ENCODE results near the gene C2orf80.
"Not testable (repeated sequence)": the region's sequence is repeated elsewhere in the genome, so short reads cannot be mapped to it uniquely, and the experiment has no call there.

Gene C2orf80

GRCh38 chr2:208135794-208136715 lies 53.8 kb downstream of the C2orf80 start:
- DNase-seq (ENCODE audit: low read depth, low spot score): no peak

- DNase-seq (ENCODE audit: low read depth, low spot score): no peak
Observed at GRCh38 chr2:208134928-208135586, 54.8 kb downstream of the C2orf80 start.

GRCh38 chr2:208130712-208131110 lies 59.1 kb downstream of the C2orf80 start:
- DNase-seq (ENCODE audit: low read depth, low spot score): no peak

DNA sequence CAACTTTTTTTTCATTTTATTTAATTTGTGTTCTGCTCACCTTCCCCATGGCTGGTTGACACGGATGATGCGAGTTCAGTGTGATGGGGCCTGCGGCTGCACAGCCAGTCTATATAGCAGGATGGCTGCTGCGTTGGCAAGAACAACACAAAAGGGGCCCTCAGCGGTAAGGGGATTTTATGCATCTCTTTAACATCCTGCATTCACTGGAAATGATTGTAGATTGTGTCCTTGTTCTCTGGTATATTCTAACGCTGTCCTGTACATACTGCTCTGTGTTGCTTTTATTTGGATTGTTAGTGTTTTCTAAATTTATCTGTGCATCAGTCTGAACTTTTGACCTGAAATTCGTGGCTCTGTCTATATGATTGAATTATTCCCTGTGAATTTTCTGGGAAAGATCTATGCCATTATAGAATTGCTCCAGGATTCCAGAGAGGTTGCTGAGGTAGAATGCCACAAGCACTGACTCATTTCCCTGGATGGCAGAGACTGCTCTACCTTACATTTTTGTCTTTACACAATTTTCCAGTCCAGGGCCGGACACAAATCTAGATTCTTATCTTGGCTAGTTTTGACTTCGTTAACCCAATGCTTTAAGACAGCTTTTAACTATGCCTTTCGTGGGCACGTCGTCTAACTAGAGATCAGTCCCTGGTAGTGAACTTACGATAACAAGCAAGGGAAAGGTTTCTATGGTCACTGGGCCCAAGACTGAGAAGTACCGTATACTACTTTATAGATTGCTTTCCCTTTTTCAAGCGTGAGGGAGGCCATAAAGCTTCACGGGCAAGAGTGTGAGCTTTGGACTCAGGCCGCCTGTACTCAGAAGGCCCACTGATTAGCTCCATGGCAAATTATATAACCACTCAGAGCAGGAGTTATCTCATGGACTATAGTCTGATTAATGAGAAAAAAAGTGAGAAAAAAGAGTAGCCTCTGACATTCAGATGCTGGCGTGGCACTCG lies 59.8 kb downstream of the C2orf80 start, which contains the start of gene CRYGC:
Gene CRYGC, minus strand, starts transcription at position 85 of the 968 bp plus-strand sequence. Its CDS starts 36 bp downstream, at position 49.
- peak; percentile 72 for DNase-seq (ENCODE audit: low read depth, low spot score)

DNA sequence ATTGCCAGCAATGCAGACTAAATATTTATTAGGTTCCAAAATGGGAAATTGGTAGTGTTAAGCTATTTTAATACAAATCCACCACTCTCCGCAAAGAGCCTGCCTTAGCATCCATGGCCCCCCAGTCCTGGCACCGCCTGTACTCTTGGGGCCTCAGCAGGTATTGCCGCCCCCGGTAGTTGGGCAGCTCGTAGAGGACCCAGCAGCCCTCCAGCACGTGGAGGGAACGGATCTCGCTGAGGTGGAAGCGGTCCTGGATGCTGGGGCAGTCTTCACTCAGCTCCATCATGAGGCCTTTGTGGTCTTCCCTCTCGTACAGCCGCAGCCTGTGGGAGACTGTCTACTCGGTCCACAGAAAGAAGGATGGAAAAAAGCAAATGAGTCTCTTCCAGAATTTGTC lies 61.7 kb downstream of the C2orf80 start:
- DNase-seq (ENCODE audit: low read depth, low spot score): no peak

- DNase-seq (ENCODE audit: low read depth, low spot score): no peak
Observed at GRCh38 chr2:208127090-208127489, 62.7 kb downstream of the C2orf80 start.

DNA sequence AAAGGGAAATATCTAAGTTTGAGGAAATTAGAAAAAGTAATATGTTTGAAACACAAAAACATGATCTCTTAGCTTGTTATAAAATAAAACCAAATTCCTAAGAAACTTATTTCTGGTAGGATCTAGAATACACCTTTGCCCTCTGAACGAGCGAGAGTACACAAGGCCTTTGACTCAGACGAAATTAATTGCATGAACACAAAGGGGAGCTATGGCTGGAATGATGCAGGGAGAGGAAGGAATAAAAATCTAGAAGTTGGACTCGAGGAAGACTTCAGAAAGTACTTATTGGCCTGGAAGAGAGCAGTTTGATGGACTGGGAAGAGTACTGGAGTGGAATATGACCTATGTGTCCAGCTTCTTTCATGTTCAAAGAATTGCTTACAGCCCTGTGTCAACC lies 64.6 kb downstream of the C2orf80 start:
- DNase-seq (ENCODE audit: low read depth, low spot score): no peak

DNA sequence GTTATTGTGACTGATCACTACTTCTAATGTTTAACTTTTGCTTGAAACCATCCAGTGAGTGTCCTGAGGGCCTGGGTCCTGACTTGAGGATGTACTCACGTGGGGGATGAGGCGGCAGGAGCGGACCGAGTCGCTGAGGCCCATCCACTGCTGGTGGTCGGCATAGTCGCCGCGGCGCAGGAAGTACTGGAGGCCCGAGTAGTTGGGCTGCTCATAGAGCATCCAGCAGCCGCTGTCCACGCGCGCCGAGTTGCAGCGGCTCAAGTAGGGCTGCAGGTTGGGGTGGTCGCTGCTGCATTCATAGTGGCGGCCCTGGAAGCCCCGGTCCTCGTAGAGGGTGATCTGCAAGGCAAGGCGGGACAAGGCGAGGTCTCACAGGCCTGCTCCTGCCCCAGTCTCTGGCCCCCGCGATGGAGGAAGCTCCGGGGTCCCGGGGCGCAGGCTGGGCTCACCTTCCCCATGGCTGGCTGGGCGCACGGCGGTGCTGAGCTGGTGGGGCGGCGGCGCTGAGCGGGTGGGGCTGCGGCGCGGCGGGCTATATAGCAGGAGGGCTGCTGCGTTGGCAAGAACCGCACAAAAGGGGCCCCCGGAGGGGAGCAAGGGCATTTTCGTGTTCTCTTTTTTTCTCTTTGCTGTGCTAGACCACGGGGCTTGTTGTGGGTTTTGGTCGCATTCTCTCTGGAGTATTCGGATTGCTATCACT lies 65.7 kb downstream of the C2orf80 start, which contains the start of gene CRYGD:
Gene CRYGD, minus strand, starts transcription at position 512 of the 703 bp plus-strand sequence. Its CDS starts 51 bp downstream, at position 461.
- DNase-seq (ENCODE audit: low read depth, low spot score): peak; percentile 44

DNA sequence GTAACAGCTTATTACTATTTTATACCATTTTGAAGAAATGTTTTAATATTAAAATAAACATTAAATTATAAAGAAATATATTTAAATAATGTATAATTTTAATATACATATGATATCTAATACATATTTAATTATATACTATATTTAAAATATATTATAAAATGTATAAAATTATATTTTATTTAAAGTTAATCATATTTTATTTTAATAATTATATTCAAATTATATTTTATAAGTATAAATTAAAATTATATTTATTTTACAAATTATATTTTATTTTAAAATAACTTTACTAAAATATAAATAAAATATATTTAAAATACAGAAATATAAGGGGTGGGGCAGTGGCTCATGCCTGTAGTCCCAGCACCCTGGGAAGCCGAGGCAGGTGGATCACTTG lies 67.6 kb downstream of the C2orf80 start:
- no peak for DNase-seq (ENCODE audit: low read depth, low spot score)

- no peak for DNase-seq (ENCODE audit: low read depth, low spot score)
Observed at GRCh38 chr2:208118918-208119317, 70.9 kb downstream of the C2orf80 start.

- DNase-seq (ENCODE audit: low read depth, low spot score): not testable (repeated sequence)
Observed at GRCh38 chr2:208117390-208117789, 72.4 kb downstream of the C2orf80 start.

Measured in astrocyte of the hippocampus (primary cell).